Measurements from ENCODE around the gene ABCA7.
A peak's percentile ranks its signal among the peaks of the same experiment; 100 is the strongest.

The ABCA7 gene

GRCh38 chr19:1076046-1076386 is 36.1 kb downstream of the ABCA7 start:
- Mint-ChIP-seq H3K27me3 (no peaks in the 10 kb centered on the region), H3K27ac (peak overlapping the region; percentile 91), H3K36me3 (peaks cover 56% of the 10 kb centered on the region), H3K9me3 (no peaks in the 10 kb centered on the region), H3K4me1 (peaks cover 62% of the 10 kb centered on the region), H3K4me3 (peak overlapping the region; percentile 51)
- no peak for ATAC-seq

- H3K4me1 Mint-ChIP-seq = peaks cover 65% of the 10 kb centered on the region
- peak overlapping the region; percentile 67 for H3K4me3 Mint-ChIP-seq
- H3K9me3 Mint-ChIP-seq = no peaks in the 10 kb centered on the region
- ATAC-seq = peak; percentile 94
- no peaks in the 10 kb centered on the region for H3K27me3 Mint-ChIP-seq
- peaks cover 61% of the 10 kb centered on the region for H3K36me3 Mint-ChIP-seq
- H3K27ac Mint-ChIP-seq = peak overlapping the region; percentile 91
Measured at GRCh38 chr19:1076951-1077350, 37.0 kb downstream of the ABCA7 start.

- ATAC-seq = no peak
- peaks cover 64% of the 10 kb centered on the region for H3K36me3 Mint-ChIP-seq
- peaks cover 62% of the 10 kb centered on the region for H3K4me1 Mint-ChIP-seq
- no peaks in the 10 kb centered on the region for H3K9me3 Mint-ChIP-seq
- no peak overlapping the region for H3K4me3 Mint-ChIP-seq
- peak overlapping the region; percentile 17 for H3K27ac Mint-ChIP-seq
- no peaks in the 10 kb centered on the region for H3K27me3 Mint-ChIP-seq
Measured at GRCh38 chr19:1079566-1080111, 39.7 kb downstream of the ABCA7 start.

- Mint-ChIP-seq H3K27me3 (no peaks in the 10 kb centered on the region), H3K4me3 (no peak overlapping the region), H3K36me3 (peaks cover 69% of the 10 kb centered on the region), H3K27ac (peak overlapping the region; percentile 17), H3K4me1 (peaks cover 66% of the 10 kb centered on the region), H3K9me3 (no peaks in the 10 kb centered on the region)
- ATAC-seq = no peak
Measured at GRCh38 chr19:1080360-1081161, 40.7 kb downstream of the ABCA7 start.

- Mint-ChIP-seq H3K9me3 (no peaks in the 10 kb centered on the region), H3K27ac (peak overlapping the region; percentile 64), H3K27me3 (no peaks in the 10 kb centered on the region), H3K4me3 (no peak overlapping the region), H3K4me1 (peaks cover 66% of the 10 kb centered on the region), H3K36me3 (peaks cover 64% of the 10 kb centered on the region)
- ATAC-seq = no peak
Measured at GRCh38 chr19:1081301-1082164, 41.6 kb downstream of the ABCA7 start.

GRCh38 chr19:1082165-1082927 is 42.4 kb downstream of the ABCA7 start:
- ATAC-seq = peak; percentile 68
- peaks cover 60% of the 10 kb centered on the region for H3K4me1 Mint-ChIP-seq
- peak overlapping the region; percentile 24 for H3K4me3 Mint-ChIP-seq
- no peaks in the 10 kb centered on the region for H3K9me3 Mint-ChIP-seq
- no peaks in the 10 kb centered on the region for H3K27me3 Mint-ChIP-seq
- peak overlapping the region; percentile 64 for H3K27ac Mint-ChIP-seq
- peaks cover 66% of the 10 kb centered on the region for H3K36me3 Mint-ChIP-seq

GRCh38 chr19:1082928-1083816 is 43.3 kb downstream of the ABCA7 start:
- Mint-ChIP-seq H3K4me3 (peak overlapping the region; percentile 52), H3K36me3 (peaks cover 65% of the 10 kb centered on the region), H3K27me3 (no peaks in the 10 kb centered on the region), H3K27ac (peak overlapping the region; percentile 82), H3K4me1 (peaks cover 62% of the 10 kb centered on the region), H3K9me3 (no peaks in the 10 kb centered on the region)
- no peak for ATAC-seq

GRCh38 chr19:1084024-1084868 is 44.3 kb downstream of the ABCA7 start:
- Mint-ChIP-seq H3K27me3 (no peaks in the 10 kb centered on the region), H3K4me3 (peak overlapping the region; percentile 26), H3K4me1 (peaks cover 72% of the 10 kb centered on the region), H3K9me3 (no peaks in the 10 kb centered on the region), H3K27ac (peak overlapping the region; percentile 82), H3K36me3 (peaks cover 75% of the 10 kb centered on the region)
- ATAC-seq = no peak

GRCh38 chr19:1085053-1085658 is 45.2 kb downstream of the ABCA7 start:
- no peaks in the 10 kb centered on the region for H3K27me3 Mint-ChIP-seq
- H3K9me3 Mint-ChIP-seq = no peaks in the 10 kb centered on the region
- peak overlapping the region; percentile 82 for H3K27ac Mint-ChIP-seq
- H3K36me3 Mint-ChIP-seq = peaks cover 73% of the 10 kb centered on the region
- H3K4me3 Mint-ChIP-seq = peak overlapping the region; percentile 32
- peaks cover 76% of the 10 kb centered on the region for H3K4me1 Mint-ChIP-seq
- no peak for ATAC-seq

- Mint-ChIP-seq H3K27ac (peak overlapping the region; percentile 82), H3K36me3 (peaks cover 70% of the 10 kb centered on the region), H3K4me1 (peaks cover 75% of the 10 kb centered on the region), H3K4me3 (peak overlapping the region; percentile 32), H3K9me3 (no peaks in the 10 kb centered on the region), H3K27me3 (no peaks in the 10 kb centered on the region)
- ATAC-seq = no peak
Measured at GRCh38 chr19:1085676-1086442, 46.0 kb downstream of the ABCA7 start.

- Mint-ChIP-seq H3K4me1 (peaks cover 72% of the 10 kb centered on the region), H3K27ac (peak overlapping the region; percentile 82), H3K36me3 (peaks cover 63% of the 10 kb centered on the region), H3K4me3 (no peak overlapping the region), H3K9me3 (no peaks in the 10 kb centered on the region), H3K27me3 (no peaks in the 10 kb centered on the region)
- ATAC-seq = no peak
Measured at GRCh38 chr19:1086613-1087012, 46.7 kb downstream of the ABCA7 start.

GRCh38 chr19:1087813-1088415 is 48.0 kb downstream of the ABCA7 start:
- Mint-ChIP-seq H3K9me3 (no peaks in the 10 kb centered on the region), H3K4me1 (peaks cover 64% of the 10 kb centered on the region), H3K27me3 (no peaks in the 10 kb centered on the region), H3K4me3 (peak overlapping the region; percentile 25), H3K27ac (peak overlapping the region; percentile 77), H3K36me3 (peaks cover 55% of the 10 kb centered on the region)
- ATAC-seq = peak; percentile 72

Measured in stimulated activated memory B cell treated with anti-CD40 and anti-IgM and Interleukin-4, amounts not matched to agents 10 μg/mL and 1 μg/mL and 100 μg/mL, for 72 hours (primary cell).